Parathyroid adenoma (tissue), 2 donors: ENCODE measurements around the gene SPATA17.

Source experiments
- H2AFZ ChIP-seq: fragments of 300-600 bp; sonication (generic); one replicate; pipeline ENCODE4 v1.7.0; 2017; ENCODE audit warnings: antibody characterized with exemption, mild to moderate bottlenecking
- H3K27ac ChIP-seq: fragments of 300-600 bp; sonication (generic); one replicate; pipeline ENCODE4 v1.7.0; 2017
- H3K27me3 ChIP-seq: fragments of 300-600 bp; sonication (generic); one replicate; pipeline ENCODE4 v1.7.0; 2017; ENCODE audit warnings: low read length; ENCODE audit not compliant: control insufficient read depth, insufficient read depth
- H3K36me3 ChIP-seq: fragments of 300-600 bp; sonication (generic); one replicate; pipeline ENCODE4 v1.7.0; 2017; ENCODE audit warnings: low read length; ENCODE audit not compliant: control insufficient read depth, insufficient read depth
- H3K4me1 ChIP-seq: fragments of 300-600 bp; sonication (generic); one replicate; pipeline ENCODE4 v1.7.0; 2017; ENCODE audit warnings: control low read depth
- H3K4me2 ChIP-seq: fragments of 300-600 bp; sonication (generic); one replicate; pipeline ENCODE4 v1.7.0; 2017; ENCODE audit warnings: low read length
- H3K4me3 ChIP-seq: fragments of 300-600 bp; sonication (generic); one replicate; pipeline ENCODE4 v1.7.0; 2017; ENCODE audit warnings: low read depth, low read length
- H3K79me2 ChIP-seq: fragments of 300-600 bp; sonication (generic); one replicate; pipeline ENCODE4 v1.7.0; 2017; ENCODE audit warnings: control low read depth
- H3K9ac ChIP-seq: fragments of 300-600 bp; sonication (generic); one replicate; pipeline ENCODE4 v1.7.0; 2017; ENCODE audit warnings: mild to moderate bottlenecking
- H3K9me3 ChIP-seq: fragments of 300-600 bp; sonication (generic); one replicate; pipeline ENCODE4 v1.7.0; 2017; ENCODE audit warnings: low read length; ENCODE audit not compliant: control insufficient read depth
- CTCF ChIP-seq: fragments of 300-600 bp; sonication (generic); IDR thresholded peaks from one replicate; pipeline ENCODE4 v1.7.0; 2017; ENCODE audit warnings: antibody characterized with exemption, mild to moderate bottlenecking
- donor health status: primary hyperparathyroidism.

Gene SPATA17

GRCh38 chr1:217599154-217599553, 32.0 kb upstream of the SPATA17 start:
- Histone ChIP-seq H3K79me2 (no peaks in the 10 kb centered on the region), H3K27ac (no peak overlapping the region), H3K4me2 (no peak overlapping the region), H3K4me1 (no peaks in the 10 kb centered on the region), H3K9ac (no peak overlapping the region), H3K9me3 (no peaks in the 10 kb centered on the region), H3K27me3 (no peaks in the 10 kb centered on the region), H3K4me3 (no peak overlapping the region), H2AFZ (no peak overlapping the region), H3K36me3 (no peaks in the 10 kb centered on the region)
- TF ChIP-seq CTCF, result no peak

GRCh38 chr1:217602380-217602779, 28.8 kb upstream of the SPATA17 start:
- Histone ChIP-seq H3K9me3 (no peaks in the 10 kb centered on the region), H3K27ac (no peak overlapping the region), H3K27me3 (no peaks in the 10 kb centered on the region), H3K36me3 (no peaks in the 10 kb centered on the region), H3K79me2 (no peaks in the 10 kb centered on the region), H3K4me1 (no peaks in the 10 kb centered on the region), H3K9ac (no peak overlapping the region), H3K4me3 (no peak overlapping the region), H2AFZ (no peak overlapping the region), H3K4me2 (no peak overlapping the region)
- no peak for TF ChIP-seq CTCF

DNA sequence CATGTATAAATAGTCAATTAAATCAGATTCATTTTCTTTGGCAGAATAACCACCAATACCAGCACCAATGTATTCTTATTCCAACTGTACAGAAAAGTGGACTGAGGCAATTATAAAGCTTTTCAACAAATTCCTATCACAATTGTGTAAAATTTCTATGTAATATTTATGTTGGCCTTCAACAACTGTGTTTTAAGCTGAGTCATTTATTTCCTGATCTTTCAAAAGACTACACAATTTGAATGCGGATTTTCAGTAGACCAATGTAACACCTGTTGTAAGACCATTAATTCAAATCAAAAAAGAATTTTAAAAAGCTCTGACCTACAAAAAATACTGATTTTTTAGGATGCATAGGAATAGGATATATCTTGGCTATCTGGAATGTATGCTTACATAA, 25.8 kb upstream of the SPATA17 start:
- Histone ChIP-seq H3K27ac (no peak overlapping the region), H3K4me1 (no peaks in the 10 kb centered on the region), H3K79me2 (no peaks in the 10 kb centered on the region), H2AFZ (no peak overlapping the region), H3K9me3 (no peaks in the 10 kb centered on the region), H3K4me3 (no peak overlapping the region), H3K36me3 (no peaks in the 10 kb centered on the region), H3K9ac (no peak overlapping the region), H3K27me3 (no peaks in the 10 kb centered on the region), H3K4me2 (no peak overlapping the region)
- no peak for TF ChIP-seq CTCF

GRCh38 chr1:217614200-217614712, 16.9 kb upstream of the SPATA17 start:
- Histone ChIP-seq H3K79me2 (no peaks in the 10 kb centered on the region), H3K27me3 (no peaks in the 10 kb centered on the region), H3K27ac (no peak overlapping the region), H3K9ac (no peak overlapping the region), H3K36me3 (no peaks in the 10 kb centered on the region), H3K4me2 (no peak overlapping the region), H2AFZ (no peak overlapping the region), H3K4me3 (no peak overlapping the region), H3K9me3 (no peaks in the 10 kb centered on the region), H3K4me1 (no peaks in the 10 kb centered on the region)
- TF ChIP-seq CTCF, result no peak

DNA sequence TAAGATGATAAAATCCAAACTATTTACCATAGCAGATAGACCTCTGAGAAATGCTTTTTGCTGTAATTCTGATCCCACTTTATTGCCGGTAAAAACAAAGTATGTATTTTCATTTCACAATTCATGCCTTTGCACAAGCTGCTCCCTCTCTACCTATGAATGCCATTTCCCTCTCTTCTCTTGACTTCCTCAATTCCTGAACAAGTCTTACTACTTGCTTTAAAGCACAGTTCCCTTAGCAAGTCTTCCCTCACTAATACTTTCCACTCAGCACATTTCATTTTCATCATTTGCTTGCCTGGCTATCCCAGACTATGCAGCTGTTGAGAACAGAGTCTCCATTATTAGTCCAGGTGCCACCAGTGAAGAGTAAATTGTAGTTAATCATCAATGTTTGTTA, 14.0 kb upstream of the SPATA17 start:
- Histone ChIP-seq H3K27ac (no peak overlapping the region), H3K9ac (no peak overlapping the region), H3K4me3 (no peak overlapping the region), H3K4me2 (peak overlapping the region; percentile 5), H2AFZ (no peak overlapping the region), H3K9me3 (no peaks in the 10 kb centered on the region), H3K36me3 (no peaks in the 10 kb centered on the region), H3K4me1 (no peaks in the 10 kb centered on the region), H3K27me3 (no peaks in the 10 kb centered on the region), H3K79me2 (peaks cover 2% of the 10 kb centered on the region)
- no peak for TF ChIP-seq CTCF
